ENCODE results near the gene EPC1. TPM values are rescaled to one million over a fixed set of nuclear protein-coding genes. Genes with fewer than 3 reads are reported as not detected.

The EPC1 gene
- total RNA-seq, 6 experiments from 2014 or later, result 10.5 to 14.6 (median 12.4) TPM

DNA sequence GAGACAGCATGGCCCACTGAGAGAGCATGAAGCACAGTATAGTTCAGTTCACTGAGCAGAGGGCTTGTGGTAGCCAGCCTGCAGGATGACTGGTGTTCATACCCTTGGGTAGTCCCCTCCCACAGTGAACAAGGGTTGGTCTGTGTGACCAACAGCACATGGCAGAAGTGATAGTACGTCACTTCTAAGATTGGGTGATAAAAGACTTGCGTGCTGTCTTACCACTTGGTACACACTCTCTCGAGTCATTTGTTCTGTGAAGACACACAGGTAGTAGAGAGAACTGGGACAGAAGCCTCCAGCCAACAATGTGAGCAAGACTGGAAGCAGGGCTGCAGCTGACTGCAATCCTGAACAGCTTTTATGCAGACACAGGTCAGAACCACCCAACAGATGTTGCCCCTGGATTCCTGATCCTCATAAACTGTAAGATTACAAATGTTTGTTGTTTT, 14.6 kb downstream of the EPC1 start:
- H3K27ac ChIP-seq, result no peak overlapping the region
- DNase-seq, result no peak
- intact Hi-C loops (cut with DNase I), result no loop called here
- no peaks in the 10 kb centered on the region for H3K9me3 ChIP-seq
- H3K4me1 ChIP-seq, result peaks cover 0 to 49% (median 10%) of the 10 kb centered on the region in 4 donors
- H3K27me3 ChIP-seq, result no peaks in the 10 kb centered on the region
- WGBS (ENCODE audit: insufficient coverage, low coverage, low lambda C conversion rate, missing lambda C conversion rate), result 29% methylated on average over 3 of the region's 3 CpGs
- H3K4me3 ChIP-seq, result no peak overlapping the region
- H3K36me3 ChIP-seq, result no peaks in the 10 kb centered on the region
- ATAC-seq, result peak; percentile 51 to 67 (median 63)
- no peak for TF ChIP-seq POLR2A (IDR thresholded peaks at IDR 0.05)
- TF ChIP-seq, protein P1, sequence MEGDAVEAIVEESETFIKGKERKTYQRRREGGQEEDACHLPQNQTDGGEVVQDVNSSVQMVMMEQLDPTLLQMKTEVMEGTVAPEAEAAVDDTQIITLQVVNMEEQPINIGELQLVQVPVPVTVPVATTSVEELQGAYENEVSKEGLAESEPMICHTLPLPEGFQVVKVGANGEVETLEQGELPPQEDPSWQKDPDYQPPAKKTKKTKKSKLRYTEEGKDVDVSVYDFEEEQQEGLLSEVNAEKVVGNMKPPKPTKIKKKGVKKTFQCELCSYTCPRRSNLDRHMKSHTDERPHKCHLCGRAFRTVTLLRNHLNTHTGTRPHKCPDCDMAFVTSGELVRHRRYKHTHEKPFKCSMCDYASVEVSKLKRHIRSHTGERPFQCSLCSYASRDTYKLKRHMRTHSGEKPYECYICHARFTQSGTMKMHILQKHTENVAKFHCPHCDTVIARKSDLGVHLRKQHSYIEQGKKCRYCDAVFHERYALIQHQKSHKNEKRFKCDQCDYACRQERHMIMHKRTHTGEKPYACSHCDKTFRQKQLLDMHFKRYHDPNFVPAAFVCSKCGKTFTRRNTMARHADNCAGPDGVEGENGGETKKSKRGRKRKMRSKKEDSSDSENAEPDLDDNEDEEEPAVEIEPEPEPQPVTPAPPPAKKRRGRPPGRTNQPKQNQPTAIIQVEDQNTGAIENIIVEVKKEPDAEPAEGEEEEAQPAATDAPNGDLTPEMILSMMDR (IDR thresholded peaks at IDR 0.05), result no peak

DNA sequence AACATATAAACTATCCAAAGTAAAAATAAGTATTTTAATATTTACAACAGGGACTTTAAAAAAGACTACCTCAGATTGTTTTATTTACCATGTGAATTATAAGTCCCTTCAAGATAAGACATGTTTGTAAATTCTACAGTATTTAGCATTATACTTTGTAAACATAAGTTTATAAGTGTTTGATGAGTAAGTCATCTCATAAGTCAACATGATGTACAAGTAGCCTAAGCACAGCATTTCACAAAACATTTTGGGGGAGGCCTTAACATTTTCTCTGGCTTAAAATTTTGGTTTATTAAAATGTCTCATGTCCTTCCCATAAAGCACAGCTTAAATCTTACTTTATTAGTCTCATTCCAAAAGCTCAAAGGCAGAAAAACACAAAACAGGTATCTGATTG, 15.4 kb downstream of the EPC1 start:
- ATAC-seq, result no peak
- intact Hi-C loops (cut with DNase I), result no loop called here
- Histone ChIP-seq H3K4me1 (peaks cover 0 to 45% (median 9%) of the 10 kb centered on the region in 4 donors), H3K27ac (no peak overlapping the region), H3K4me3 (no peak overlapping the region), H3K9me3 (no peaks in the 10 kb centered on the region), H3K27me3 (no peaks in the 10 kb centered on the region), H3K36me3 (no peaks in the 10 kb centered on the region)
- no peak for TF ChIP-seq POLR2A (IDR thresholded peaks at IDR 0.05)
- TF ChIP-seq, protein P1 (IDR thresholded peaks at IDR 0.05), result no peak
- DNase-seq, result no peak

DNA sequence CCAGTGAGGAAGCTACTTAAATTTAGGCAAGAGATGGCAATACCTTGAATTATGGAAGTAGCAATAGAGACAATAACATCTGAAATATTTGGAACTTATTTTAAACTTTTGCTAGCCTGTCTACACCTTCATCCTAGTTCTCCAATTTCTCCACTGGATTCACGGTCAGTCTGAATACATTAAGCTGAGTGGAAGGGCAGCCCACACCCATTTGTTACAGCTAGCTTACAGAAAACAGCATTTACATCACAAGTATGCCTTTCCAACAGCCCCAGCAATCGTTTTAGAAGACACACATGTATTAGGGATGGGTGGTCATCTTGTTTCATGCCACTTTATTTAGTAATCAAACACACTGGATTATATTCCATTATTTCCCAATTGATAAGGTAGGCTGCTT, 16.7 kb downstream of the EPC1 start:
- intact Hi-C loops (cut with DNase I), result no loop called here
- DNase-seq (no peak), ATAC-seq (no peak)
- no peak overlapping the region for H3K27ac ChIP-seq
- no peaks in the 10 kb centered on the region for H3K27me3 ChIP-seq
- H3K36me3 ChIP-seq, result no peaks in the 10 kb centered on the region
- H3K4me1 ChIP-seq, result peaks cover 0 to 56% (median 8%) of the 10 kb centered on the region in 4 donors
- 67% methylated on average over 2 of the region's 2 CpGs for WGBS (ENCODE audit: insufficient coverage, low coverage, low lambda C conversion rate, missing lambda C conversion rate)
- TF ChIP-seq, protein P1 (IDR thresholded peaks at IDR 0.05), result no peak
- no peak for TF ChIP-seq POLR2A (IDR thresholded peaks at IDR 0.05)
- no peaks in the 10 kb centered on the region for H3K9me3 ChIP-seq
- H3K4me3 ChIP-seq, result no peak overlapping the region

DNA sequence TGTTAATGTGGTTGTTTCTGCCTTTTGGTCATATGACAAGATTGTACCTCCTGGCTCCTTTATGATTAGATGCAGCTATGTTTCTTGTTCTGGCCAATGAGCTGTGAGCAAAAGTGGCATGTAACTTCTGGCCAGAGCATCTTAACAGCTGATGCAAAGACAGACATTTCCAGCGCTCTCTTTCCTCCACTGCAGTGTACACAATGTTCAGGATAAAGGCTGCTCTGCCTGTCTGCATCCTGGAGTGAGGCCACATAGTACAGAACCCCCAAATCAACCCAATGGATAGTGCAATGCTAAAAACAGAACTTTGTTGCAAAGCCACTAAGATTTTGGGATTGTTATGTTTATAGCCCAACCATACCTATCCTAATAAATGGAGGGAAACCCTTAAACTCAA, 17.9 kb downstream of the EPC1 start:
- ATAC-seq (no peak), DNase-seq (no peak)
- H3K4me1 ChIP-seq, result peaks cover 0 to 50% (median 7%) of the 10 kb centered on the region in 4 donors
- no peaks in the 10 kb centered on the region for H3K9me3 ChIP-seq
- no peak overlapping the region for H3K4me3 ChIP-seq
- no peaks in the 10 kb centered on the region for H3K36me3 ChIP-seq
- no CpG with 5 or more reads among the region's 1 CpG for WGBS (ENCODE audit: insufficient coverage, low coverage, low lambda C conversion rate, missing lambda C conversion rate)
- intact Hi-C loops (cut with DNase I), result no loop called here
- TF ChIP-seq, protein P1 (IDR thresholded peaks at IDR 0.05), result no peak
- no peak for TF ChIP-seq POLR2A (IDR thresholded peaks at IDR 0.05)
- H3K27ac ChIP-seq, result no peak overlapping the region
- no peaks in the 10 kb centered on the region for H3K27me3 ChIP-seq

DNA sequence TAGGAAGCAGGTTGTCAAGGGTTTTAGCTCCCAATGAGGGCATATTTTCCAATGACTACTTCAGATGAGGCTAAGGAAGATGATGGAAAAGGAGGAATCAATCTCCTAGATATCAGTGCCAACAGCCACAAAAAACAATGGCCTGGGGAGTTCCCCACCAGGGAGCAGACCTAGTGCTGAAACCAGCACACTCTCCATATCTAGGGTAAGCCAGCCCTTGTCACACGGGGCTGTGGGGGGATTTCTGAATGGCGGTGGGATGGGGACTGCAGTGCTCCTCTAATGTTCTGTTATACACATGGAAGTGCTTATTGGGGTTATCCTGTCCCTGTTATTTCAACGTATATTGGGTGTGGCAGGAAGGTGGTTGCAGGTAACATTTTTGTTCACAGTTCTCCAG, 18.5 kb downstream of the EPC1 start:
- 93% methylated on average over 2 of the region's 3 CpGs for WGBS (ENCODE audit: insufficient coverage, low coverage, low lambda C conversion rate, missing lambda C conversion rate)
- Histone ChIP-seq H3K4me1 (peaks cover 0 to 49% (median 5%) of the 10 kb centered on the region in 4 donors), H3K36me3 (no peaks in the 10 kb centered on the region), H3K27me3 (no peaks in the 10 kb centered on the region), H3K4me3 (no peak overlapping the region), H3K9me3 (no peaks in the 10 kb centered on the region), H3K27ac (no peak overlapping the region)
- DNase-seq (no peak), ATAC-seq (peak in 3 of 4 donors; percentile 23 to 26 (median 24))
- TF ChIP-seq, protein P1 (IDR thresholded peaks at IDR 0.05), result no peak
- TF ChIP-seq POLR2A (IDR thresholded peaks at IDR 0.05), result no peak
- intact Hi-C loops (cut with DNase I), result no loop called here

Measured in right lobe of liver (tissue), 6 donors.